Stromal cell of bone marrow (primary cell): ENCODE measurements around the gene IL1RN.
A peak's percentile ranks its signal among the peaks of the same experiment; 100 is the strongest.

Experiments
- DNase-seq: peaks from one replicate; pipeline ENCODE4 v3.0.0-alpha.2; 2012; ENCODE audit warnings: low read depth

The IL1RN gene

GRCh38 chr2:113103277-113103676 lies 24.1 kb upstream of the IL1RN start:
- DNase-seq = no peak

- DNase-seq = no peak
Measured at GRCh38 chr2:113104054-113104611, 23.3 kb upstream of the IL1RN start.

- DNase-seq = peak; percentile 48
Measured at GRCh38 chr2:113105047-113105785, 22.2 kb upstream of the IL1RN start.

GRCh38 chr2:113111121-113111520 lies 16.3 kb upstream of the IL1RN start:
- no peak for DNase-seq

- no peak for DNase-seq
Measured at GRCh38 chr2:113111823-113112287, 15.5 kb upstream of the IL1RN start.

- DNase-seq = no peak
Measured at GRCh38 chr2:113112441-113112840, 15.0 kb upstream of the IL1RN start.

- DNase-seq = no peak
Measured at GRCh38 chr2:113112871-113113270, 14.5 kb upstream of the IL1RN start.

GRCh38 chr2:113113807-113114206 lies 13.6 kb upstream of the IL1RN start:
- no peak for DNase-seq

- no peak for DNase-seq
Measured at GRCh38 chr2:113114224-113114945, 13.0 kb upstream of the IL1RN start.

- no peak for DNase-seq
Measured at GRCh38 chr2:113114996-113115395, 12.4 kb upstream of the IL1RN start.

- DNase-seq = no peak
Measured at GRCh38 chr2:113116100-113116958, 11.1 kb upstream of the IL1RN start.

GRCh38 chr2:113117541-113118262 lies 9.7 kb upstream of the IL1RN start:
- peak; percentile 54 for DNase-seq

GRCh38 chr2:113118263-113118657 lies 9.1 kb upstream of the IL1RN start:
- DNase-seq = no peak

- DNase-seq = no peak
Measured at GRCh38 chr2:113119111-113119510, 8.3 kb upstream of the IL1RN start.

- no peak for DNase-seq
Measured at GRCh38 chr2:113120861-113121260, 6.5 kb upstream of the IL1RN start.

- DNase-seq = no peak
Measured at GRCh38 chr2:113122364-113122763, 5.0 kb upstream of the IL1RN start.

- no peak for DNase-seq
Measured at GRCh38 chr2:113123726-113124125, 3.7 kb upstream of the IL1RN start.

GRCh38 chr2:113124181-113124961 lies 3.0 kb upstream of the IL1RN start:
- no peak for DNase-seq

GRCh38 chr2:113124984-113125855 lies 2.2 kb upstream of the IL1RN start:
- no peak for DNase-seq
